Upper lobe of left lung (tissue), 6 donors: ENCODE measurements around the gene CELF3. TPM values are rescaled to one million over a fixed set of nuclear protein-coding genes. Genes with fewer than 3 reads are reported as not detected.
A peak's percentile ranks its signal among the peaks of the same experiment; 100 is the strongest.

Experiments used
- ATAC-seq, 2 donors: fragments of 200-7000 bp; cut with Tn5 transposase; one replicate each; pipeline ENCODE4 v1.9.1; 2022; ENCODE audit warnings: mild to moderate bottlenecking in 2 of 2, moderate library complexity in 2 of 2; ENCODE audit not compliant: low FRiP score in 2 of 2
- DNase-seq, 2 donors: peaks; one replicate each; pipeline ENCODE4 v3.0.0-alpha.2; 2019 to 2020
- H3K27ac ChIP-seq, 4 donors: fragments of 200-600 bp; sonication (generic); one replicate each; pipeline ENCODE4 v1.5.1; 2016 to 2019
- H3K27me3 ChIP-seq, 4 donors: fragments of 200-600 bp; sonication (generic); one replicate each; pipeline ENCODE4 v1.5.1; 2017 to 2019
- H3K36me3 ChIP-seq, 4 donors: fragments of 200-600 bp; sonication (generic); one replicate each; pipeline ENCODE4 v1.5.1; 2016 to 2019
- H3K4me1 ChIP-seq, 4 donors: fragments of 200-600 bp; sonication (generic); one replicate each; pipeline ENCODE4 v1.5.1; 2018 to 2019
- H3K4me3 ChIP-seq, 4 donors: fragments of 200-600 bp; sonication (generic); one replicate each; pipeline ENCODE4 v1.5.1; 2017 to 2019; ENCODE audit warnings: mild to moderate bottlenecking in 2 of 4, moderate library complexity in 1 of 4
- H3K9me3 ChIP-seq, 4 donors: fragments of 200-600 bp; sonication (generic); one replicate each; pipeline ENCODE4 v1.5.1; 2018 to 2019
- CTCF ChIP-seq, 6 experiments: fragments of 450-650 bp in 4 of 6; fragments of 200-600 bp in 2 of 6; sonication (generic) in 2 of 6; IDR thresholded peaks; one replicate each; pipeline ENCODE4 v1.5.1; 2016 to 2019; ENCODE audit warnings: antibody characterized with exemption in 6 of 6
- EP300 ChIP-seq, 4 donors: sonication (generic); formaldehyde crosslinking; IDR thresholded peaks; one replicate each; pipeline ENCODE4 v1.5.1; 2017; ENCODE audit warnings: antibody characterized with exemption in 4 of 4, control low read depth in 2 of 4
- POLR2A ChIP-seq, 4 donors: fragments of 450-650 bp; IDR thresholded peaks; one replicate each; pipeline ENCODE4 v1.5.1; 2016 to 2017; ENCODE audit warnings: antibody characterized with exemption in 4 of 4, mild to moderate bottlenecking in 2 of 4
- POLR2AphosphoS5 ChIP-seq, 2 donors: sonication (generic); formaldehyde crosslinking; IDR thresholded peaks; one replicate each; pipeline ENCODE4 v1.5.1; 2017; ENCODE audit warnings: antibody characterized with exemption in 2 of 2
- WGBS, 2 donors: methylation state at CpG; one replicate each; pipeline ENCODE4 v1.1.5; 2017 to 2018; 5-methylcytosine and 5-hydroxymethylcytosine counted together
- total RNA-seq, 6 donors: library from RNA; depleted of rRNA in 4 of 6; stranded (reverse); fragments of >200 nt in 4 of 6; gene quantifications; one replicate each; pipeline versions ENCODE4 v1.1.0 to v1.2.1, GENCODE V29; 2016 to 2021
- donor health status: DM: no; HTN: no; CAD: no; lungs with moderate emphysema.
- donor health status: DM: no; HTN: yes; CAD: no; lungs with severe emphysema.

Gene CELF3
- total RNA-seq, 6 donors from 2014 or later = 0.13 TPM; not detected in 5

- no peak overlapping the region for H3K27ac ChIP-seq
- 41 to 58% methylated on average over 18 to 19 of the region's 19 CpGs for WGBS, 2 donors
- no peak for TF ChIP-seq EP300 (IDR thresholded peaks at IDR 0.05)
- TF ChIP-seq POLR2A (IDR thresholded peaks at IDR 0.05) = no peak
- TF ChIP-seq POLR2AphosphoS5 (IDR thresholded peaks at IDR 0.05) = no peak
- no peak for TF ChIP-seq CTCF (IDR thresholded peaks at IDR 0.05)
- H3K4me1 ChIP-seq = no peaks in the 10 kb centered on the region
- H3K4me3 ChIP-seq = no peak overlapping the region
- H3K9me3 ChIP-seq = no peaks in the 10 kb centered on the region
- no peaks in the 10 kb centered on the region for H3K36me3 ChIP-seq
- no peaks in the 10 kb centered on the region for H3K27me3 ChIP-seq
- DNase-seq (no peak), ATAC-seq (peak in 1 of 2 donors; percentile 76)
Observed at GRCh38 chr1:151728151-151729054, 11.8 kb upstream of the CELF3 start.

- H3K36me3 ChIP-seq = no peaks in the 10 kb centered on the region
- H3K27ac ChIP-seq = no peak overlapping the region
- WGBS, 2 donors = 44 to 62% methylated on average over 3 of the region's 3 CpGs
- no peak overlapping the region for H3K4me3 ChIP-seq
- ATAC-seq = no peak
- DNase-seq = no peak
- peaks cover 17 to 23% (median 18%) of the 10 kb centered on the region in 4 donors for H3K4me1 ChIP-seq
- no peaks in the 10 kb centered on the region for H3K27me3 ChIP-seq
- no peaks in the 10 kb centered on the region for H3K9me3 ChIP-seq
- TF ChIP-seq CTCF (IDR thresholded peaks at IDR 0.05) (no peak), POLR2A (IDR thresholded peaks at IDR 0.05) (no peak), EP300 (IDR thresholded peaks at IDR 0.05) (no peak), POLR2AphosphoS5 (IDR thresholded peaks at IDR 0.05) (no peak)
Observed at GRCh38 chr1:151723726-151724370, 7.2 kb upstream of the CELF3 start.

- H3K4me3 ChIP-seq = peak overlapping the region; percentile 12 to 59 (median 52)
- ATAC-seq = no peak
- H3K36me3 ChIP-seq = no peaks in the 10 kb centered on the region
- H3K4me1 ChIP-seq = peaks cover 18 to 38% (median 22%) of the 10 kb centered on the region in 4 donors
- peaks cover 0 to under 1% (median 0%) of the 10 kb centered on the region in 4 donors for H3K27me3 ChIP-seq
- H3K27ac ChIP-seq = peak overlapping the region in 1 of 4 donors; percentile 64
- no peaks in the 10 kb centered on the region for H3K9me3 ChIP-seq
- DNase-seq = no peak
- TF ChIP-seq POLR2A (IDR thresholded peaks at IDR 0.05) = no peak
- no peak for TF ChIP-seq EP300 (IDR thresholded peaks at IDR 0.05)
- WGBS, 2 donors = 20 to 28% methylated on average over 17 of the region's 17 CpGs
Observed at GRCh38 chr1:151721788-151722510, 5.3 kb upstream of the CELF3 start.

- ATAC-seq = peak; percentile 42 to 91
Observed at GRCh38 chr1:151720974-151721787, 4.6 kb upstream of the CELF3 start, which contains the start of gene RIIAD1. Gene RIIAD1 (plus strand): TSS chr1:151721522. CDS start chr1:151721537, 15 bp downstream.

More at GRCh38 chr1:151720974-151721787, 4.6 kb upstream of the CELF3 start, which contains the start of gene RIIAD1:
- Histone ChIP-seq H3K9me3 (no peaks in the 10 kb centered on the region), H3K27me3 (peaks cover 0 to 9% (median 4%) of the 10 kb centered on the region in 4 donors), H3K36me3 (no peaks in the 10 kb centered on the region), H3K27ac (peak within 1 kb of the TSS; percentile 62 to 70 (median 64)), H3K4me1 (peaks cover 21 to 45% (median 27%) of the 10 kb centered on the region in 4 donors), H3K4me3 (peak within 1 kb of the TSS; percentile 12 to 59 (median 52))
- TF ChIP-seq CTCF (IDR thresholded peaks at IDR 0.05) (no peak), EP300 (IDR thresholded peaks at IDR 0.05) (no peak), POLR2A (IDR thresholded peaks at IDR 0.05) (no peak), POLR2AphosphoS5 (IDR thresholded peaks at IDR 0.05) (no peak)
- DNase-seq = peak; percentile 31 to 90
- WGBS, 2 donors = 5% methylated on average over 21 to 24 of the region's 44 CpGs
